Measurements from ENCODE around the gene DOC2B. TPM values are rescaled to one million over a fixed set of nuclear protein-coding genes. Genes with fewer than 3 reads are reported as not detected.

DOC2B gene
- total and polyA plus RNA-seq, 2 of the 13 experiments (the other 11 are each of a cell fraction or from before 2014, with no cell fraction given), result 0.09 to 0.22 TPM

- H3K9me3 ChIP-seq (ENCODE audit: low read length), result no peaks in the 10 kb centered on the region
- ChIA-PET CTCF (ENCODE audit: low intra/inter-chr PET ratio, low total read pairs) (no interaction called here), POLR2A (no interaction called here)
- in situ Hi-C loops (cut with HindIII; ENCODE audit: extremely low pct_ligation_motif_present, low pct_unique_long_range_greater_than_20kb) (no loop called here), intact Hi-C loops (cut with micrococcal nuclease; ENCODE audit: unreplicated experiment) (no loop called here)
- peaks cover 2 to 24% of the 10 kb centered on the region in 2 experiments; a peak in 3 of 5 replicates for H3K27me3 ChIP-seq (ENCODE audit: control insufficient read depth in 1 of 2, insufficient read depth in 2 of 2, low read length in 2 of 2)
- 25% methylated on average over 5 of the region's 17 CpGs for WGBS (ENCODE audit: low lambda C conversion rate)
- DNase-seq (ENCODE audit: low spot score) (no peak), ATAC-seq (no peak), FAIRE-seq (no peak)
- BruUV-seq (replicated peaks), result no TSS peak
- no peak overlapping the region for H3K9ac ChIP-seq (ENCODE audit: insufficient read depth, low read depth, low read length)
- no peaks in the 10 kb centered on the region for H3K36me3 ChIP-seq (replicated peaks in 1 of 2; ENCODE audit: control insufficient read depth in 1 of 2, insufficient read depth in 2 of 2, low read length in 2 of 2)
- no peak overlapping the region for H2AFZ ChIP-seq (ENCODE audit: low read length)
- H3K27ac ChIP-seq (ENCODE audit: extremely low read length, insufficient read depth, low read length), result no peak overlapping the region
- H4K20me1 ChIP-seq (ENCODE audit: insufficient read depth, low read length), result no peaks in the 10 kb centered on the region; the same call in 1 of the 2 replicates
- H3K4me2 ChIP-seq (ENCODE audit: low read depth, low read length), result no peak overlapping the region
- H3K79me2 ChIP-seq (ENCODE audit: insufficient read depth, low read length), result no peaks in the 10 kb centered on the region
- TF ChIP-seq DPF2 (CRISPR knock-in tag; IDR thresholded peaks at IDR 0.05; ENCODE audit: borderline replicate concordance, low read depth), result no peak
- TF ChIP-seq SIX4 (CRISPR knock-in tag; IDR thresholded peaks at IDR 0.05), result no peak
- TF ChIP-seq CEBPB (IDR thresholded peaks at IDR 0.05; ENCODE audit: borderline replicate concordance, low read depth, low read length), result 0 out of 2 replicates have a peak, but pooled peaks have one; percentile 1
- no peak for TF ChIP-seq ZNF230 (CRISPR knock-in tag; IDR thresholded peaks at IDR 0.05)
- TF ChIP-seq ZNF274 (CRISPR knock-in tag; IDR thresholded peaks at IDR 0.05), result no peak
- TF ChIP-seq ZKSCAN1 (IDR thresholded peaks at IDR 0.05; ENCODE audit: low read length), result 0 out of 2 replicates have a peak, but pooled peaks have one; percentile 16
- TF ChIP-seq ZNF768 (CRISPR knock-in tag; IDR thresholded peaks at IDR 0.05), result peak; percentile 89
- TF ChIP-seq, protein P1, sequence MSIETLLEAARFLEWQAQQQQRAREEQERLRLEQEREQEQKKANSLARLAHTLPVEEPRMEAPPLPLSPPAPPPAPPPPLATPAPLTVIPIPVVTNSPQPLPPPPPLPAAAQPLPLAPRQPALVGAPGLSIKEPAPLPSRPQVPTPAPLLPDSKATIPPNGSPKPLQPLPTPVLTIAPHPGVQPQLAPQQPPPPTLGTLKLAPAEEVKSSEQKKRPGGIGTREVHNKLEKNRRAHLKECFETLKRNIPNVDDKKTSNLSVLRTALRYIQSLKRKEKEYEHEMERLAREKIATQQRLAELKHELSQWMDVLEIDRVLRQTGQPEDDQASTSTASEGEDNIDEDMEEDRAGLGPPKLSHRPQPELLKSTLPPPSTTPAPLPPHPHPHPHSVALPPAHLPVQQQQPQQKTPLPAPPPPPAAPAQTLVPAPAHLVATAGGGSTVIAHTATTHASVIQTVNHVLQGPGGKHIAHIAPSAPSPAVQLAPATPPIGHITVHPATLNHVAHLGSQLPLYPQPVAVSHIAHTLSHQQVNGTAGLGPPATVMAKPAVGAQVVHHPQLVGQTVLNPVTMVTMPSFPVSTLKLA (IDR thresholded peaks at IDR 0.05), result no peak
- TF ChIP-seq ZNF839 (CRISPR knock-in tag; IDR thresholded peaks at IDR 0.05; ENCODE audit: borderline replicate concordance), result no peak
- H3K4me3 ChIP-seq (replicated peaks in 1 of 3; ENCODE audit: insufficient read depth in 1 of 3, low read depth in 2 of 3, low read length in 3 of 3), result no peak overlapping the region
- H3K4me1 ChIP-seq (ENCODE audit: insufficient read depth, low read length), result peaks cover 52% of the 10 kb centered on the region
Observed at GRCh38 chr17:147796-148740, 33.4 kb downstream of the DOC2B start.

Data from HepG2 (cell line).